Transverse colon (tissue), 4 donors: ENCODE results near the gene BRF1. TPM values are rescaled to one million over a fixed set of nuclear protein-coding genes. Genes with fewer than 3 reads are reported as not detected.

Experiments
- DNase-seq: peaks from one replicate; pipeline ENCODE4 v3.0.0-alpha.2; 2019
- H3K27ac ChIP-seq, 4 donors: fragments of 200-600 bp; sonication (generic); 2 replicates each; pipeline ENCODE4 v1.5.1; 2016 to 2018; ENCODE audit warnings: inconsistent platforms in 4 of 4
- H3K27me3 ChIP-seq: fragments of 200-600 bp; sonication (generic); 2 replicates; pipeline ENCODE4 v1.5.1; 2017; ENCODE audit warnings: inconsistent platforms
- H3K36me3 ChIP-seq, 4 donors: fragments of 200-600 bp; sonication (generic); 2 replicates each; pipeline ENCODE4 v1.5.1; 2017 to 2019; ENCODE audit warnings: inconsistent platforms in 4 of 4
- H3K4me1 ChIP-seq, 4 donors: fragments of 200-600 bp; sonication (generic); 2 replicates each; pipeline ENCODE4 v1.5.1; 2017 to 2020; ENCODE audit warnings: inconsistent platforms in 4 of 4
- H3K4me3 ChIP-seq, 4 donors: fragments of 200-600 bp; sonication (generic); 1 replicate in 1 of 4; 2 replicates in 3 of 4; pipeline versions ENCODE4 v1.5.1 to v1.6.1; 2017 to 2019; ENCODE audit warnings: inconsistent platforms in 4 of 4
- H3K9me3 ChIP-seq, 2 donors: fragments of 200-600 bp; sonication (generic); 2 replicates each; pipeline ENCODE4 v1.5.1; 2017 to 2019; ENCODE audit warnings: inconsistent platforms in 2 of 2
- EP300 ChIP-seq: sonication (generic); formaldehyde crosslinking; IDR thresholded peaks from one replicate; pipeline ENCODE4 v1.6.1; 2017; ENCODE audit warnings: antibody characterized with exemption, low read depth
- POLR2A ChIP-seq: fragments of 450-650 bp; IDR thresholded peaks from one replicate; pipeline ENCODE4 v1.6.1; 2016; ENCODE audit warnings: antibody characterized with exemption, mild to moderate bottlenecking, moderate library complexity
- POLR2AphosphoS5 ChIP-seq, 3 donors: sonication (generic); formaldehyde crosslinking; IDR thresholded peaks; one replicate each; pipeline ENCODE4 v1.6.1; 2016; ENCODE audit warnings: antibody characterized with exemption in 3 of 3
- WGBS, 2 donors: methylation state at CpG; one replicate each; pipeline ENCODE4 v1.1.5; 2018; ENCODE audit warnings: low coverage in 1 of 2; 5-methylcytosine and 5-hydroxymethylcytosine counted together
- in situ Hi-C, 4 donors: fragments of 200-750 bp; cut with MboI; loops; one replicate each; pipeline versions ENCODE4 v1.15.0 to v1.15.1; 2017; ENCODE audit warnings: low sequenced_read_pairs in 3 of 4, low pct_ligation_motif_present in 1 of 4, low pct_unique_long_range_greater_than_20kb in 1 of 4
- intact Hi-C: fragments of 100-400 bp; cut with DNase I; formaldehyde crosslinking; loops from one replicate; pipeline ENCODE4 v1.15.1; 2023; ENCODE audit warnings: low total_unique reads
- total RNA-seq, 4 donors: library from RNA; depleted of rRNA; stranded (reverse); fragments of >200 nt; gene quantifications; one replicate each; pipeline ENCODE4 v1.1.0, GENCODE V29; 2016
- TF ChIP-seq, protein P1 (sequence below), 5 experiments: fragments of 200-600 bp in 3 of 5; fragments of 450-650 bp in 2 of 5; sonication (generic) in 3 of 5; IDR thresholded peaks; 1 replicate in 2 of 5; 2 replicates in 3 of 5; pipeline ENCODE4 v1.5.1; 2016 to 2017; ENCODE audit warnings: antibody characterized with exemption in 5 of 5, inconsistent platforms in 3 of 5, mild to moderate bottlenecking in 2 of 5, moderate library complexity in 1 of 5

Gene BRF1
- total RNA-seq, 4 donors from 2014 or later, result 36.2 to 93.9 (median 62.6) TPM

DNA sequence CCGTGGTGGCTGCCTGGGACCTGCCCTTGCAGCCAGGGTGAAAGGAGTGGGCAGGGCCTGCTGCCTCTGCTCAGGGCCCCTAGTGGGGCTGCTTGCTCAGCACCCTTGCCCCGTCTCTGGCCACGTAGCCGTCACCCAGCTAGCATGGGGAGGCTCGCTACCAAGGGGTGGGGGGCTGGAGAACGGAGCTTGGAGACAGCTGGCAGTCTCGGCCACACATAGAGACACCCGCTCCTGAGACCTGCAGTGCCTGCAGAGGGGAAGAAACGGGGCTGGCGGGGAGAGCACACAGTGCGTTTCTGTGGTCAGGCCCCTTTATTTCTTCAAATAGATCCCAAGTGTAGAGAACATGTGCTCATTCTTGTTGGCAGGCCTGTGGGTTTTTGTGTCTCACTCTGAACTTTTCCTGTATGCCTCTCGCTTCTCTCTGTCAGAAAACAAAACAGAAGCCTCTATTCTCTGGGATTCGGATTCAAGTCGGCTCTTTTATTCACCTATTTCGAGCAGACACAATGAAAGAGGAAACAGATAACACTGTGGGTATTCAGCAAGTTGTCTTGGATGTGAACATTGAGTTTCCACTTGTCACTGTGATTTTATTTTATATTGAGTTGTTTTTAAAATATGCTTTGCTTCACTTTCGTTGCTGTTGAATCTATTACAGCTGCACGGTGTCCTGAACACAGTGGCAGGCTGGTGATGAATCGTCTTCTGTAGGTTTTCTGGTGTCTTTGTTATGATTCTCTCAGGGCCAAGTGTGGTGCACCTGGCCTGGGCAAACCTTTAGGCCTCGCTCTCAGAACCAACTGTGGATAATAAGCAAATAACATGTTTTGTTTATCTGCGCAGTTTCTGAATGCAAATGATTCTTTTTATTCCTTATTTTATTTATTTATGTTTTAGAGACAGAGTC lies 40.3 kb upstream of the BRF1 start:
- H3K27me3 ChIP-seq, result no peaks in the 10 kb centered on the region
- in situ Hi-C loops (no loop called here), intact Hi-C loops (no loop called here)
- TF ChIP-seq POLR2AphosphoS5 (IDR thresholded peaks at IDR 0.05), result no peak
- DNase-seq, result no peak
- H3K4me3 ChIP-seq, result no peak overlapping the region
- 66 to 73% methylated on average over 8 to 20 of the region's 20 CpGs for WGBS, 2 donors
- no peaks in the 10 kb centered on the region for H3K36me3 ChIP-seq
- peak overlapping the region in 1 of 4 donors; percentile 5 for H3K27ac ChIP-seq
- no peaks in the 10 kb centered on the region for H3K9me3 ChIP-seq
- peaks cover 0 to 7% (median 0%) of the 10 kb centered on the region in 4 donors for H3K4me1 ChIP-seq

DNA sequence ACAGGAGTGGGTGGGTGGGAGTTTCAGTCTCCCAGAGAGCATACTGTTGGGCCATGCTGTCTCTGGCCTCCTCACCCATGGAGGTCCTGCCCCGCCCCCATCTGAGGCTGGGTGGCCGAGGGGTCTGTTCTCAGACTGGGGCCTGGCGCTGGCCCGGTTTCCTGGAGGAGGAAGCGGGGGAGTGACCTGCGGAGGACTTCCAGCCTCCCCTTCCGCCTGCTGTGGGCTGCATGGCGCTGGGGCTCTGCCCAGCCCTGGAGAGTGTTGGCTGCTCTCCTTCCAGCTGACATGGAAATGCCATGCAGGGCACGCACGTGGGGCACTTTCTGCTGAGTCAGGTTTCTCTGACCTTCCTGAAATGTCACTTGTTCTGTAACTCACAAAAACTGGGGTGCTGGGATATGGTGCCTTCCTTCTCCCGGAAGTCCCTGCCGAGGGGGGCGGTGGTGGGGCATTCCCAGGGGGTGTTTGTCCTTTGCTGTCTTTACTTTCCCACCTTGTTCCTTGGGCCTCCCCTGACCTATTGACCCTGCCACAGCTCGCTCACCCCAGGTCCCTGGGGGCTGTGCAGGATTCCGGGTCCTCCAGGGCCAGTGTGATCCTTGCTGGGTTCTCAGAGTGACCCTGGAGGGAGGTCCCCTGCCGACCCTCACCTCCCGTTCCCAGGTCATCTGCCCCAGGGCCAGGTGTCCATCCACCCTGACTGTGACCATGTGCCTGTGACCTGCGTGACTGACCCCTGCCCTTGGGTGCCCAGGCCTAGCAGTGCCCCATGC lies 37.4 kb upstream of the BRF1 start:
- H3K27me3 ChIP-seq, result no peaks in the 10 kb centered on the region
- intact Hi-C loops (no loop called here), in situ Hi-C loops (no loop called here)
- peaks cover 0 to 7% (median 1%) of the 10 kb centered on the region in 4 donors for H3K4me1 ChIP-seq
- TF ChIP-seq, protein P1, sequence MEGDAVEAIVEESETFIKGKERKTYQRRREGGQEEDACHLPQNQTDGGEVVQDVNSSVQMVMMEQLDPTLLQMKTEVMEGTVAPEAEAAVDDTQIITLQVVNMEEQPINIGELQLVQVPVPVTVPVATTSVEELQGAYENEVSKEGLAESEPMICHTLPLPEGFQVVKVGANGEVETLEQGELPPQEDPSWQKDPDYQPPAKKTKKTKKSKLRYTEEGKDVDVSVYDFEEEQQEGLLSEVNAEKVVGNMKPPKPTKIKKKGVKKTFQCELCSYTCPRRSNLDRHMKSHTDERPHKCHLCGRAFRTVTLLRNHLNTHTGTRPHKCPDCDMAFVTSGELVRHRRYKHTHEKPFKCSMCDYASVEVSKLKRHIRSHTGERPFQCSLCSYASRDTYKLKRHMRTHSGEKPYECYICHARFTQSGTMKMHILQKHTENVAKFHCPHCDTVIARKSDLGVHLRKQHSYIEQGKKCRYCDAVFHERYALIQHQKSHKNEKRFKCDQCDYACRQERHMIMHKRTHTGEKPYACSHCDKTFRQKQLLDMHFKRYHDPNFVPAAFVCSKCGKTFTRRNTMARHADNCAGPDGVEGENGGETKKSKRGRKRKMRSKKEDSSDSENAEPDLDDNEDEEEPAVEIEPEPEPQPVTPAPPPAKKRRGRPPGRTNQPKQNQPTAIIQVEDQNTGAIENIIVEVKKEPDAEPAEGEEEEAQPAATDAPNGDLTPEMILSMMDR (IDR thresholded peaks at IDR 0.05), result no peak
- TF ChIP-seq EP300 (no peak), POLR2AphosphoS5 (IDR thresholded peaks at IDR 0.05) (no peak), POLR2A (no peak)
- no peak for DNase-seq
- no peak overlapping the region for H3K27ac ChIP-seq
- WGBS, 2 donors, result 73% methylated on average over 13 of the region's 18 CpGs; no CpG with 5 or more reads in 1 of the 2 donors
- no peaks in the 10 kb centered on the region for H3K36me3 ChIP-seq
- H3K9me3 ChIP-seq, result no peaks in the 10 kb centered on the region
- H3K4me3 ChIP-seq, result no peak overlapping the region

- Histone ChIP-seq H3K4me3 (no peak overlapping the region), H3K27me3 (no peaks in the 10 kb centered on the region), H3K27ac (no peak overlapping the region), H3K4me1 (peaks cover 0 to 7% (median 1%) of the 10 kb centered on the region in 4 donors), H3K36me3 (no peaks in the 10 kb centered on the region), H3K9me3 (no peaks in the 10 kb centered on the region)
- in situ Hi-C loops (no loop called here), intact Hi-C loops (no loop called here)
- no peak for DNase-seq
- TF ChIP-seq POLR2A (no peak), POLR2AphosphoS5 (IDR thresholded peaks at IDR 0.05) (no peak), EP300 (no peak)
- TF ChIP-seq, protein P1 (IDR thresholded peaks at IDR 0.05), result no peak
- 87 to 100% methylated on average over 1 to 6 of the region's 6 CpGs for WGBS, 2 donors
Observed at GRCh38 chr14:105337433-105337832, 36.6 kb upstream of the BRF1 start.

- in situ Hi-C loops (no loop called here), intact Hi-C loops (no loop called here)
- H3K27ac ChIP-seq, result no peak overlapping the region
- H3K9me3 ChIP-seq, result no peaks in the 10 kb centered on the region
- peaks cover 0 to 6% (median 1%) of the 10 kb centered on the region in 4 donors for H3K4me1 ChIP-seq
- WGBS, 2 donors, result 96 to 100% methylated on average over 2 to 26 of the region's 26 CpGs
- TF ChIP-seq, protein P1 (IDR thresholded peaks at IDR 0.05), result no peak
- TF ChIP-seq EP300, result no peak
- no peaks in the 10 kb centered on the region for H3K27me3 ChIP-seq
- no peak overlapping the region for H3K4me3 ChIP-seq
- DNase-seq, result no peak
- no peaks in the 10 kb centered on the region for H3K36me3 ChIP-seq
Observed at GRCh38 chr14:105336477-105337287, 35.9 kb upstream of the BRF1 start.
